ENCODE results near the gene WFS1. TPM values are rescaled to one million over a fixed set of nuclear protein-coding genes. Genes with fewer than 3 reads are reported as not detected.

The WFS1 gene
- polyA plus RNA-seq, 1 of the 3 experiments (the other 2 are of a cell fraction) = 18.7 TPM

DNA sequence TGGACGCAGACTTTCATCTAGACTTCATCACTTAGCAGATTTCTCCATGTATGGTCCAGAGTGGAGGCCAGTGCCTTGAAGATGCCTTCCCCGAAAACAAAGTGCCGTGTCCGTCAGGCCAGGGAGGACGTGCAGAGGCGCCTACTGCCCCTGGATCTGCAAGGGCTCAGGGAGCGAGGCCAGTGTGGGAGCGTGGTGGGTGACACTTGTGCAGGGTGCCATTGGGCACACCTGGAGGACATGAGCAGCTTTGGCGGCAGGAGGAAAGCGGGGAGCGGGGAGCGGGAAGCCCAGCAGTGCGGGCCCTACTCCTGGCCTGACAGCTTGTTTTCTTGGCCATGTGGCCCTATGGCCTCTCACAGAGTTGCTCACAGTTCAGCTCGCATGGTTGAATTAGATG is 25.8 kb downstream of the WFS1 start:
- POLR2A ChIA-PET = no interaction called here
- no peaks in the 10 kb centered on the region for H3K36me3 ChIP-seq (replicated peaks in 1 of 2; ENCODE audit: control insufficient read depth in 1 of 2, insufficient read depth in 2 of 2, low read length in 1 of 2)
- CTCF ChIA-PET = interaction anchor here (1.1 to 2.0 kb wide), 2 partner anchors 24 to 32 kb away, joined by 4 to 7 read pairs; no protein-coding TSS in a partner anchor

DNA sequence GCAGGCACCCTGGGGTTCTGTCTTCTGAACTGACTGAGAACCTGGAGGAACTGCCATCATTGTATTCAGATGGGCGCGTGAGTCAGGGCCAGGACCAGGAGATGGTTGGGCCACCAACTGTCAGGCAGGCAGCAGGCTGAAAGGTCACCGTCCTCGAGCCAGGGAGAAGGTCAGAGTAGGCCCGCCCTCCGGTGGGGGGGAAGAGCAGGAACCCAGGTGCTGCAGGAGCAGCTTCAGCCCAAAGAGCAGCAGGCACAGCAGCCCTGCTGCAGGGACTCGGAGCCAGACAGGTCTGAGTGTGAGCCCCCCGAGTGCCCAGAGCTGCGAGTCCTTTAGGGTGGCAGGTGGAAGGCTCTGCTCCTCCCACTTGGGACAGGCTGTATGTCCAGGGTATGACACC is 26.4 kb downstream of the WFS1 start:
- WGBS (ENCODE audit: low lambda C conversion rate) = 98% methylated on average over 9 of the region's 9 CpGs
- POLR2A ChIA-PET = no interaction called here
- Histone ChIP-seq H3K9me2 (no peaks in the 10 kb centered on the region), H3K4me1 (ENCODE audit: control insufficient read depth in 1 of 2, insufficient read depth in 2 of 2, low read depth in 1 of 2, low read length in 1 of 2) (no peaks in the 10 kb centered on the region), H3K4me3 (ENCODE audit: low read depth in 2 of 2, low read length in 1 of 2) (no peak overlapping the region), H3K9ac (no peak overlapping the region), H3K4me2 (no peak overlapping the region), H3K9me3 (no peaks in the 10 kb centered on the region), H3K27ac (ENCODE audit: low read depth in 2 of 2, low read length in 1 of 2) (no peak overlapping the region), H4K20me1 (ENCODE audit: insufficient read depth) (no peaks in the 10 kb centered on the region), H3F3A (replicated peaks; ENCODE audit: insufficient read depth) (no peaks in the 10 kb centered on the region), H3K27me3 (ENCODE audit: insufficient read depth) (no peaks in the 10 kb centered on the region), H2AFZ (ENCODE audit: low read depth) (no peak overlapping the region), H3K79me2 (ENCODE audit: insufficient read depth) (no peaks in the 10 kb centered on the region), H3K36me3 (replicated peaks in 1 of 2; ENCODE audit: control insufficient read depth in 1 of 2, insufficient read depth in 2 of 2, low read length in 1 of 2) (peaks cover 0 to 2% of the 10 kb centered on the region in 2 experiments)
- CTCF ChIA-PET = interaction anchor here (1.4 to 2.0 kb wide), 2 partner anchors 31 kb away, joined by 5 to 7 read pairs; no protein-coding TSS in a partner anchor
- no peak for TF ChIP-seq POLR2AphosphoS5 (IDR thresholded peaks at IDR 0.05; ENCODE audit: low read depth, low read length)
- no peak for DNase-seq

More for the DNA sequence above, 25.8 kb downstream of the WFS1 start:
- WGBS (ENCODE audit: low lambda C conversion rate) = 98% methylated on average over 6 of the region's 14 CpGs
- Histone ChIP-seq H3K27ac (ENCODE audit: low read depth in 2 of 2, low read length in 1 of 2) (no peak overlapping the region), H3K4me3 (ENCODE audit: low read depth in 2 of 2, low read length in 1 of 2) (no peak overlapping the region), H3K4me1 (ENCODE audit: control insufficient read depth in 1 of 2, insufficient read depth in 2 of 2, low read depth in 1 of 2, low read length in 1 of 2) (no peaks in the 10 kb centered on the region), H3K9ac (no peak overlapping the region), H3K27me3 (ENCODE audit: insufficient read depth) (no peaks in the 10 kb centered on the region), H3K79me2 (ENCODE audit: insufficient read depth) (no peaks in the 10 kb centered on the region), H3F3A (replicated peaks; ENCODE audit: insufficient read depth) (no peaks in the 10 kb centered on the region), H3K9me2 (no peaks in the 10 kb centered on the region), H2AFZ (ENCODE audit: low read depth) (no peak overlapping the region), H3K4me2 (no peak overlapping the region), H4K20me1 (ENCODE audit: insufficient read depth) (no peaks in the 10 kb centered on the region), H3K9me3 (no peaks in the 10 kb centered on the region)
- no peak for DNase-seq
- TF ChIP-seq SMC3 (IDR thresholded peaks at IDR 0.05; ENCODE audit: low read depth, low read length) (no peak), TAF1 (IDR thresholded peaks at IDR 0.05; ENCODE audit: borderline replicate concordance, low read depth, low read length) (no peak), TEAD4 (IDR thresholded peaks at IDR 0.05; ENCODE audit: borderline replicate concordance, insufficient read depth) (no peak), RAD21 (IDR thresholded peaks at IDR 0.05; ENCODE audit: low read length) (no peak), CHD2 (IDR thresholded peaks at IDR 0.05; ENCODE audit: low read length, partially characterized antibody) (no peak)
- TF ChIP-seq, protein P1, sequence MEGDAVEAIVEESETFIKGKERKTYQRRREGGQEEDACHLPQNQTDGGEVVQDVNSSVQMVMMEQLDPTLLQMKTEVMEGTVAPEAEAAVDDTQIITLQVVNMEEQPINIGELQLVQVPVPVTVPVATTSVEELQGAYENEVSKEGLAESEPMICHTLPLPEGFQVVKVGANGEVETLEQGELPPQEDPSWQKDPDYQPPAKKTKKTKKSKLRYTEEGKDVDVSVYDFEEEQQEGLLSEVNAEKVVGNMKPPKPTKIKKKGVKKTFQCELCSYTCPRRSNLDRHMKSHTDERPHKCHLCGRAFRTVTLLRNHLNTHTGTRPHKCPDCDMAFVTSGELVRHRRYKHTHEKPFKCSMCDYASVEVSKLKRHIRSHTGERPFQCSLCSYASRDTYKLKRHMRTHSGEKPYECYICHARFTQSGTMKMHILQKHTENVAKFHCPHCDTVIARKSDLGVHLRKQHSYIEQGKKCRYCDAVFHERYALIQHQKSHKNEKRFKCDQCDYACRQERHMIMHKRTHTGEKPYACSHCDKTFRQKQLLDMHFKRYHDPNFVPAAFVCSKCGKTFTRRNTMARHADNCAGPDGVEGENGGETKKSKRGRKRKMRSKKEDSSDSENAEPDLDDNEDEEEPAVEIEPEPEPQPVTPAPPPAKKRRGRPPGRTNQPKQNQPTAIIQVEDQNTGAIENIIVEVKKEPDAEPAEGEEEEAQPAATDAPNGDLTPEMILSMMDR (IDR thresholded peaks at IDR 0.05) = no peak
- TF ChIP-seq, protein P2, sequence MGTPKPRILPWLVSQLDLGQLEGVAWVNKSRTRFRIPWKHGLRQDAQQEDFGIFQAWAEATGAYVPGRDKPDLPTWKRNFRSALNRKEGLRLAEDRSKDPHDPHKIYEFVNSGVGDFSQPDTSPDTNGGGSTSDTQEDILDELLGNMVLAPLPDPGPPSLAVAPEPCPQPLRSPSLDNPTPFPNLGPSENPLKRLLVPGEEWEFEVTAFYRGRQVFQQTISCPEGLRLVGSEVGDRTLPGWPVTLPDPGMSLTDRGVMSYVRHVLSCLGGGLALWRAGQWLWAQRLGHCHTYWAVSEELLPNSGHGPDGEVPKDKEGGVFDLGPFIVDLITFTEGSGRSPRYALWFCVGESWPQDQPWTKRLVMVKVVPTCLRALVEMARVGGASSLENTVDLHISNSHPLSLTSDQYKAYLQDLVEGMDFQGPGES (IDR thresholded peaks at IDR 0.05; ENCODE audit: low read depth, low read length) = no peak
